Testis (tissue), 2 donors: ENCODE results near the gene EXOC4.

ENCODE experiments used
- CTCF ChIP-seq, 3 experiments: fragments of 450-650 bp in 2 of 3; fragments of 200-600 bp in 1 of 3; sonication (generic) in 1 of 3; IDR thresholded peaks; one replicate each; pipeline ENCODE4 v1.5.1; 2016 to 2019; ENCODE audit warnings: antibody characterized with exemption in 3 of 3, mild to moderate bottlenecking in 2 of 3, moderate library complexity in 1 of 3
- POLR2A ChIP-seq: fragments of 450-650 bp; IDR thresholded peaks from one replicate; pipeline ENCODE4 v1.6.1; 2017; ENCODE audit warnings: antibody characterized with exemption, mild to moderate bottlenecking, moderate library complexity

GRCh38 chr7:133434246-133434865 is 181.5 kb downstream of the EXOC4 start:
- TF ChIP-seq CTCF (IDR thresholded peaks at IDR 0.05) (peak in 2 of 3 experiments; percentile 9 to 27), POLR2A (no peak)
